A549 (cell line): Measurements from ENCODE around the gene PRDX5. TPM values are rescaled to one million over a fixed set of nuclear protein-coding genes. Genes with fewer than 3 reads are reported as not detected.

Experiments
- ATAC-seq, 2 experiments: fragments of 200-7000 bp in 1 of 2; fragments of >200 bp in 1 of 2; cut with Nextera tagmentation in 1 of 2; cut with Tn5 transposase in 1 of 2; 3 replicates each; pipeline versions ENCODE4 v1.8.0 to v1.9.1; 2018 to 2020; ENCODE audit warnings: mild to moderate bottlenecking in 1 of 2, moderate library complexity in 1 of 2
- CTCF ChIA-PET: fragments of 300-600 bp; sonication (Branson Sonifier 250); formaldehyde crosslinking; extraction: SDS; loops from one replicate; lab custom pipeline; 2021; ENCODE audit warnings: antibody characterized with exemption, inconsistent platforms; lab: Yijun Ruan, JAX
- POLR2A ChIA-PET: fragments of 350-600 bp; formaldehyde crosslinking; extraction: SDS; loops from one replicate; lab custom pipeline; 2021; ENCODE audit warnings: antibody characterized with exemption, inconsistent platforms; lab: Yijun Ruan, JAX
- DNase-seq, 2 experiments: peaks; one replicate each; pipeline versions ENCODE4 v3.0.0 to v3.0.0-alpha.2; 2011 to 2016; ENCODE audit warnings: low read depth in 1 of 2, low spot score in 1 of 2
- FAIRE-seq: peaks from 2 replicates; lab custom pipeline; 2011; peaks lifted over from hg19 to GRCh38; lab: Jason Lieb, UNC
- H3K27ac ChIP-seq, 2 experiments: fragments of >200 bp; sonication (Bioruptor Twin); formaldehyde crosslinking; 3 replicates each; pipeline ENCODE4 v1.5.1; 2016 to 2017
- H3K4me1 ChIP-seq: fragments of >200 bp; sonication (Bioruptor Twin); formaldehyde crosslinking; 3 replicates; pipeline ENCODE4 v1.6.1; 2016
- H3K4me2 ChIP-seq: fragments of >200 bp; sonication (Bioruptor Twin); formaldehyde crosslinking; 3 replicates; pipeline ENCODE4 v1.6.1; 2016
- H3K4me3 ChIP-seq: fragments of >200 bp; sonication (Bioruptor Twin); formaldehyde crosslinking; 3 replicates; pipeline ENCODE4 v1.5.1; 2016
- H3K9me3 ChIP-seq: fragments of >200 bp; sonication (Bioruptor Twin); formaldehyde crosslinking; 3 replicates; pipeline ENCODE4 v1.6.1; 2016
- CBX2 ChIP-seq: fragments of 200-600 bp; sonication (generic); IDR thresholded peaks from 2 replicates; pipeline ENCODE4 v1.6.1; 2016; ENCODE audit warnings: low read depth, mild to moderate bottlenecking, borderline replicate concordance
- CBX8 ChIP-seq: fragments of 200-600 bp; sonication (generic); IDR thresholded peaks from 2 replicates; pipeline ENCODE4 v1.6.1; 2016
- CHD2 ChIP-seq: fragments of 150-350 bp; IDR thresholded peaks from 2 replicates; pipeline ENCODE4 v1.6.1; 2014; ENCODE audit warnings: low read length; ENCODE audit not compliant: partially characterized antibody
- EHMT2 ChIP-seq: fragments of 200-600 bp; sonication (generic); IDR thresholded peaks from 2 replicates; pipeline ENCODE4 v1.6.1; 2016; ENCODE audit warnings: antibody characterized with exemption, low read depth, mild to moderate bottlenecking, moderate library complexity
- ELK1 ChIP-seq: fragments of 150-350 bp; IDR thresholded peaks from 2 replicates; pipeline ENCODE4 v1.6.1; 2014; ENCODE audit warnings: low read depth, mild to moderate bottlenecking, low read length
- FOSB ChIP-seq: fragments of 250-450 bp; sonication (Bioruptor Pico); IDR thresholded peaks from 2 replicates; pipeline ENCODE4 v1.5.0; 2020; ENCODE audit warnings: mild to moderate bottlenecking, moderate library complexity
- FOSL2 ChIP-seq, 2 experiments: fragments of 450-650 bp in 1 of 2; fragments of >200 bp in 1 of 2; sonication (Bioruptor Twin) in 1 of 2; formaldehyde crosslinking; IDR thresholded peaks; 2 replicates each; pipeline versions ENCODE4 v1.5.0 to v1.6.1; 2016 to 2020; ENCODE audit warnings: mild to moderate bottlenecking in 1 of 2, moderate library complexity in 1 of 2
- FOXS1 ChIP-seq: fragments of 250-450 bp; sonication (Bioruptor Pico); IDR thresholded peaks from 2 replicates; pipeline ENCODE4 v1.5.0; 2020; ENCODE audit warnings: mild to moderate bottlenecking, moderate library complexity
- GATA3 ChIP-seq: IDR thresholded peaks from 2 replicates; pipeline ENCODE4 v1.6.1; 2012; ENCODE audit warnings: borderline replicate concordance
- MAZ ChIP-seq: fragments of 150-350 bp; IDR thresholded peaks from 2 replicates; pipeline ENCODE4 v1.6.1; 2014; ENCODE audit warnings: antibody characterized with exemption, low read depth, low read length, borderline replicate concordance
- NFE2L2 ChIP-seq: fragments of 150-350 bp; conservative IDR thresholded peaks from 2 replicates; pipeline ENCODE4 v1.6.1; 2014; ENCODE audit warnings: low read length
- NPAS2 ChIP-seq: fragments of 250-450 bp; sonication (Bioruptor Pico); IDR thresholded peaks from 2 replicates; pipeline ENCODE4 v1.8.0; 2022; ENCODE audit warnings: mild to moderate bottlenecking, moderate library complexity, borderline replicate concordance
- NR3C1 ChIP-seq: fragments of >200 bp; sonication (Bioruptor Twin); formaldehyde crosslinking; IDR thresholded peaks from 3 replicates; pipeline ENCODE4 v1.6.1; 2017
- PHF8 ChIP-seq: fragments of 200-600 bp; sonication (generic); IDR thresholded peaks from 2 replicates; pipeline ENCODE4 v1.6.1; 2016; ENCODE audit warnings: low read depth, mild to moderate bottlenecking, antibody characterized with exemption, moderate library complexity, borderline replicate concordance
- RAD21 ChIP-seq, 2 experiments: fragments of >200 bp in 1 of 2; sonication (Bioruptor Twin) in 1 of 2; formaldehyde crosslinking in 1 of 2; IDR thresholded peaks in 1 of 2; conservative IDR thresholded peaks in 1 of 2; 2 replicates in 1 of 2; 3 replicates in 1 of 2; pipeline ENCODE4 v1.6.1; 2012 to 2018; ENCODE audit warnings: inconsistent platforms in 1 of 2
- RARB ChIP-seq: fragments of 250-450 bp; sonication (Bioruptor Pico); IDR thresholded peaks from 2 replicates; pipeline ENCODE4 v1.8.0; 2021; ENCODE audit warnings: mild to moderate bottlenecking, moderate library complexity
- RNF2 ChIP-seq: fragments of 200-600 bp; sonication (generic); IDR thresholded peaks from 2 replicates; pipeline ENCODE4 v1.6.1; 2016; ENCODE audit warnings: low read depth, mild to moderate bottlenecking, antibody characterized with exemption, moderate library complexity, borderline replicate concordance
- TFCP2L1 ChIP-seq: fragments of 250-450 bp; sonication (Bioruptor Pico); IDR thresholded peaks from 2 replicates; pipeline ENCODE4 v1.5.0; 2021; ENCODE audit warnings: mild to moderate bottlenecking
- WGBS: methylation state at CpG from one replicate; pipeline ENCODE4 v1.1.6; 2017; ENCODE audit errors: missing lambda C conversion rate; 5-methylcytosine and 5-hydroxymethylcytosine counted together
- polyA plus RNA-seq, 4 experiments: library from polyadenylated mRNA; depleted of rRNA in 3 of 4; stranded (reverse); fragments of >200 nt; fragmentation: RNase III in 1 of 4; extraction: RNeasy Plus Mini Kit Qiagen cat#74134 plus additional on column Dnase treatment in 1 of 4; gene quantifications; 2 replicates in 3 of 4; 3 replicates in 1 of 4; pipeline ENCODE4 v1.2.3, GENCODE V29; 2011 to 2017
- TF ChIP-seq, protein P1 (sequence below): fragments of 250-450 bp; sonication (Bioruptor Pico); IDR thresholded peaks from 2 replicates; pipeline ENCODE4 v1.5.0; 2021; ENCODE audit warnings: mild to moderate bottlenecking, moderate library complexity, borderline replicate concordance

PRDX5 gene
- polyA plus RNA-seq, 2 of the 4 experiments (the other 2 are of a cell fraction) = 377 to 491 TPM

GRCh38 chr11:64296236-64296635 lies 21.7 kb upstream of the PRDX5 start:
- CTCF ChIA-PET = interaction anchor here (0.7 to 2.5 kb wide), 6 partner anchors 18 to 59 kb away, joined by 3 to 7 read pairs (median 5); no protein-coding TSS in a partner anchor
- H3K27ac ChIP-seq = no peak overlapping the region
- H3K4me1 ChIP-seq = peaks cover 5% of the 10 kb centered on the region; the same call in 2 of the 3 replicates
- no peak overlapping the region for H3K4me2 ChIP-seq
- FAIRE-seq = no peak
- POLR2A ChIA-PET = no interaction called here
- DNase-seq = no peak
- no peak for TF ChIP-seq RAD21 (conservative IDR thresholded peaks at IDR 0.05 in 1 of 2, IDR thresholded peaks at IDR 0.05 in 1 of 2)
- TF ChIP-seq FOSB = no peak
- TF ChIP-seq NR3C1 = no peak
- TF ChIP-seq CBX2 = no peak
- no peak for TF ChIP-seq MAZ
- no peak for TF ChIP-seq NPAS2 (CRISPR knock-in tag)
- no peak for TF ChIP-seq TFCP2L1 (CRISPR knock-in tag)
- no peak for TF ChIP-seq CBX8
- no peak for TF ChIP-seq FOSL2 (IDR thresholded peaks at IDR 0.05)
- no peak for TF ChIP-seq FOSL2 (CRISPR knock-in tag; IDR thresholded peaks at IDR 0.05)
- ATAC-seq = no peak
- H3K9me3 ChIP-seq = no peaks in the 10 kb centered on the region
- no peak overlapping the region for H3K4me3 ChIP-seq
- 7% methylated on average over 1 of the region's 1 CpG for WGBS

DNA sequence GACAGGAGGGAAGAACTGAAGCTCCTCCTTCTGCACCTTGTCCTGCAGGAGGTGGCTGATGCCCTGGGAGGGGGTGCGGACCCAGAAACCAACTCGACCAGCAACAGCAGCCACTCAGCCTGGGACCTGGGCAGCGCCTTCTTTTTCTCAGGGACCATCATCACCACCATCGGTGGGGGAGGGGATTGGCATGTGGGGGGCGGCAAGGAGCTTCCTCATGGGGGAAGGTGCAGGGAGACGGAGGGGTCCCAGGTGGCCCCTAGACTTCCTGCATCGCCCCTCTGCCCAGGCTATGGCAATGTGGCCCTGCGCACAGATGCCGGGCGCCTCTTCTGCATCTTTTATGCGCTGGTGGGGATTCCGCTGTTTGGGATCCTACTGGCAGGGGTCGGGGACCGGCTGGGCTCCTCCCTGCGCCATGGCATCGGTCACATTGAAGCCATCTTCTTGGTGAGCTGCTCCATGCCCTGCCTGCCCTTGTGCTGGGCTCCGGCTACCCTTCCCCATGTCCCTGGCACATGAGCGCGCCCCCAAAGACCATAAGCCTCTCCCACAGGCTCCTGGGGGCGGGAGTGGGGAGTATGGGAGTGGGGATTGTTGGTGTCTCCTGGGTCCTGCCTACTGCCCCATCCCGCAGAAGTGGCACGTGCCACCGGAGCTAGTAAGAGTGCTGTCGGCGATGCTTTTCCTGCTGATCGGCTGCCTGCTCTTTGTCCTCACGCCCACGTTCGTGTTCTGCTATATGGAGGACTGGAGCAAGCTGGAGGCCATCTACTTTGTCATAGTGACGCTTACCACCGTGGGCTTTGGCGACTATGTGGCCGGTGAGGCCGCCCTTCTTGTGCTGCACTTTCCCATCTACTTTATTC lies 20.9 kb upstream of the PRDX5 start:
- Histone ChIP-seq H3K4me2 (no peak overlapping the region), H3K4me1 (peaks cover 5% of the 10 kb centered on the region; the same call in 2 of the 3 replicates), H3K27ac (no peak overlapping the region), H3K4me3 (no peak overlapping the region), H3K9me3 (no peaks in the 10 kb centered on the region)
- ChIA-PET CTCF (interaction anchor here (0.6 to 2.5 kb wide), 7 partner anchors 19 to 59 kb away, joined by 3 to 7 read pairs (median 5); partner anchors contain the start of gene PLCB3), POLR2A (no interaction called here)
- DNase-seq = no peak
- FAIRE-seq = no peak
- TF ChIP-seq EHMT2 (no peak), CHD2 (no peak), RNF2 (no peak), ELK1 (no peak), NFE2L2 (no peak), GATA3 (no peak), FOSB (no peak), RARB (CRISPR knock-in tag) (no peak), RAD21 (conservative IDR thresholded peaks at IDR 0.05 in 1 of 2, IDR thresholded peaks at IDR 0.05 in 1 of 2) (no peak), FOXS1 (CRISPR knock-in tag) (no peak), PHF8 (no peak), NPAS2 (CRISPR knock-in tag) (no peak)
- TF ChIP-seq, protein P1, sequence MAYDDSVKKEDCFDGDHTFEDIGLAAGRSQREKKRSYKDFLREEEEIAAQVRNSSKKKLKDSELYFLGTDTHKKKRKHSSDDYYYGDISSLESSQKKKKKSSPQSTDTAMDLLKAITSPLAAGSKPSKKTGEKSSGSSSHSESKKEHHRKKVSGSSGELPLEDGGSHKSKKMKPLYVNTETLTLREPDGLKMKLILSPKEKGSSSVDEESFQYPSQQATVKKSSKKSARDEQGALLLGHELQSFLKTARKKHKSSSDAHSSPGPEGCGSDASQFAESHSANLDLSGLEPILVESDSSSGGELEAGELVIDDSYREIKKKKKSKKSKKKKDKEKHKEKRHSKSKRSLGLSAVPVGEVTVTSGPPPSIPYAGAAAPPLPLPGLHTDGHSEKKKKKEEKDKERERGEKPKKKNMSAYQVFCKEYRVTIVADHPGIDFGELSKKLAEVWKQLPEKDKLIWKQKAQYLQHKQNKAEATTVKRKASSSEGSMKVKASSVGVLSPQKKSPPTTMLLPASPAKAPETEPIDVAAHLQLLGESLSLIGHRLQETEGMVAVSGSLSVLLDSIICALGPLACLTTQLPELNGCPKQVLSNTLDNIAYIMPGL = no peak
- 75% methylated on average over 30 of the region's 34 CpGs for WGBS
- ATAC-seq = no peak
